ENCODE measurements around the gene SERPINB12. TPM values are rescaled to one million over a fixed set of nuclear protein-coding genes. Genes with fewer than 3 reads are reported as not detected.
A peak's percentile ranks its signal among the peaks of the same experiment; 100 is the strongest.

The SERPINB12 gene
- total RNA-seq, 2 experiments from 2014 or later: not detected

GRCh38 chr18:63575681-63576080 is 33.5 kb downstream of the SERPINB12 start:
- no peaks in the 10 kb centered on the region for H3K9me2 ChIP-seq (ENCODE audit: insufficient read depth, low read length)
- H3K27ac ChIP-seq (ENCODE audit: low read depth, low read length, poor library complexity, severe bottlenecking): no peak overlapping the region
- H3K79me2 ChIP-seq (ENCODE audit: insufficient read depth, low read depth, low read length): no peaks in the 10 kb centered on the region
- H3K9me3 ChIP-seq (ENCODE audit: low read length): no peaks in the 10 kb centered on the region
- POLR2A ChIA-PET: no interaction called here
- no peak for DNase-seq (ENCODE audit: low spot score)
- CTCF ChIA-PET (ENCODE audit: unreplicated experiment): no interaction called here
- no peak overlapping the region for H3K4me2 ChIP-seq (ENCODE audit: low read length)
- no peak overlapping the region for H3K4me3 ChIP-seq (ENCODE audit: low read depth, low read length, poor library complexity, severe bottlenecking)
- intact Hi-C loops (cut with micrococcal nuclease; ENCODE audit: unreplicated experiment): no loop called here
- TF ChIP-seq CTCF (conservative IDR thresholded peaks at IDR 0.05; ENCODE audit: low read length) (no peak), EZH2phosphoT487 (IDR thresholded peaks at IDR 0.05; ENCODE audit: borderline replicate concordance, low read depth, low read length) (no peak)
- no peak overlapping the region for H2AFZ ChIP-seq (ENCODE audit: low read length)
- H3K4me1 ChIP-seq (ENCODE audit: insufficient read depth, low read length, poor library complexity, severe bottlenecking): no peaks in the 10 kb centered on the region
- H3K36me3 ChIP-seq (ENCODE audit: insufficient read depth, low read length): no peaks in the 10 kb centered on the region
- no TSS peak for BruUV-seq (replicated peaks)
- H4K20me1 ChIP-seq (ENCODE audit: insufficient read depth, low read length): no peaks in the 10 kb centered on the region

- no peaks in the 10 kb centered on the region for H3K9me3 ChIP-seq (ENCODE audit: low read length)
- H3K9me2 ChIP-seq (ENCODE audit: insufficient read depth, low read length): no peaks in the 10 kb centered on the region
- CTCF ChIA-PET (ENCODE audit: unreplicated experiment): no interaction called here
- no peaks in the 10 kb centered on the region for H4K20me1 ChIP-seq (ENCODE audit: insufficient read depth, low read length)
- H3K27ac ChIP-seq (ENCODE audit: low read depth, low read length, poor library complexity, severe bottlenecking): no peak overlapping the region
- no peak overlapping the region for H3K4me2 ChIP-seq (ENCODE audit: low read length)
- TF ChIP-seq CTCF (conservative IDR thresholded peaks at IDR 0.05; ENCODE audit: low read length) (peak; percentile 81), EZH2phosphoT487 (IDR thresholded peaks at IDR 0.05; ENCODE audit: borderline replicate concordance, low read depth, low read length) (no peak)
- H3K79me2 ChIP-seq (ENCODE audit: insufficient read depth, low read depth, low read length): no peaks in the 10 kb centered on the region
- peak; percentile 28 for DNase-seq (ENCODE audit: low spot score)
- intact Hi-C loops (cut with micrococcal nuclease; ENCODE audit: unreplicated experiment): loop anchor here (1.0 kb wide), 1 partner anchor 60 kb away; no protein-coding TSS in a partner anchor
- POLR2A ChIA-PET: interaction anchor here (1.6 kb wide), 1 partner anchor 60 kb away, joined by 5 read pairs; no protein-coding TSS in a partner anchor
- no peaks in the 10 kb centered on the region for H3K36me3 ChIP-seq (ENCODE audit: insufficient read depth, low read length)
- H3K4me1 ChIP-seq (ENCODE audit: insufficient read depth, low read length, poor library complexity, severe bottlenecking): no peaks in the 10 kb centered on the region
- H2AFZ ChIP-seq (ENCODE audit: low read length): no peak overlapping the region
- no TSS peak for BruUV-seq (replicated peaks)
- no peak overlapping the region for H3K4me3 ChIP-seq (ENCODE audit: low read depth, low read length, poor library complexity, severe bottlenecking)
Measured at GRCh38 chr18:63578357-63578958, 36.3 kb downstream of the SERPINB12 start.

GRCh38 chr18:63579616-63580015 is 37.4 kb downstream of the SERPINB12 start:
- H3K9me2 ChIP-seq (ENCODE audit: insufficient read depth, low read length): no peaks in the 10 kb centered on the region
- no peaks in the 10 kb centered on the region for H3K4me1 ChIP-seq (ENCODE audit: insufficient read depth, low read length, poor library complexity, severe bottlenecking)
- H3K36me3 ChIP-seq (ENCODE audit: insufficient read depth, low read length): no peaks in the 10 kb centered on the region
- H3K27ac ChIP-seq (ENCODE audit: low read depth, low read length, poor library complexity, severe bottlenecking): no peak overlapping the region
- H4K20me1 ChIP-seq (ENCODE audit: insufficient read depth, low read length): no peaks in the 10 kb centered on the region
- TF ChIP-seq EZH2phosphoT487 (IDR thresholded peaks at IDR 0.05; ENCODE audit: borderline replicate concordance, low read depth, low read length) (no peak), CTCF (conservative IDR thresholded peaks at IDR 0.05; ENCODE audit: low read length) (no peak)
- intact Hi-C loops (cut with micrococcal nuclease; ENCODE audit: unreplicated experiment): no loop called here
- H3K4me2 ChIP-seq (ENCODE audit: low read length): no peak overlapping the region
- no peak overlapping the region for H3K4me3 ChIP-seq (ENCODE audit: low read depth, low read length, poor library complexity, severe bottlenecking)
- H2AFZ ChIP-seq (ENCODE audit: low read length): no peak overlapping the region
- no TSS peak for BruUV-seq (replicated peaks)
- ChIA-PET CTCF (ENCODE audit: unreplicated experiment) (no interaction called here), POLR2A (interaction anchor here (1.6 kb wide), 1 partner anchor 61 kb away, joined by 5 read pairs; no protein-coding TSS in a partner anchor)
- H3K79me2 ChIP-seq (ENCODE audit: insufficient read depth, low read depth, low read length): no peaks in the 10 kb centered on the region
- DNase-seq (ENCODE audit: low spot score): no peak
- H3K9me3 ChIP-seq (ENCODE audit: low read length): no peaks in the 10 kb centered on the region

Measured in OCI-LY7 (cell line).